Stimulated activated CD4-positive, alpha-beta T cell treated with anti-CD3 and anti-CD28 coated beads, Interleukin-4, amount 100 ng/mL, for 24 hours (primary cell): ENCODE measurements around the gene PACSIN2.
"Not testable (repeated sequence)": the region's sequence is repeated elsewhere in the genome, so short reads cannot be mapped to it uniquely, and the experiment has no call there.

Source experiments
- DNase-seq: peaks from one replicate; pipeline ENCODE4 v3.0.0-alpha.2; 2020

The PACSIN2 gene

DNA sequence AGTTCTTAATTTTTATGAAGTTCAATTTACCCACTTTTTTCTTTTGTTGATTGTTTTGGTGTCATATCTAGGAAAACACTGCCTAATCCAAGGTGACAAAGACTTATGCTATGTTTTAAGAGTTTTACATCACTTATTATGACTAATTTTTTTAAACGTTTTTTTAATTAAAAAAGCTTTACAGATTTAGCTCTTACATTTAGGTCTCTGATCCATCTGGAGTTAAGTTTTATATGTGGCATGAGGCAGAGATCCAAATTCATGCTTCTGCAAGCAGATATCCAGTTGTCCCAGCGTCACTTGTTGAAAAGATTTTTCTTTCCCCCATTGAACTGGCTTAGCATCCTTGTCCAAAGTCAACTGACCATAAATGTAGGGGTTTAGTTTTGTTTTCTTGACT, 72.6 kb downstream of the PACSIN2 start:
- no peak for DNase-seq

DNA sequence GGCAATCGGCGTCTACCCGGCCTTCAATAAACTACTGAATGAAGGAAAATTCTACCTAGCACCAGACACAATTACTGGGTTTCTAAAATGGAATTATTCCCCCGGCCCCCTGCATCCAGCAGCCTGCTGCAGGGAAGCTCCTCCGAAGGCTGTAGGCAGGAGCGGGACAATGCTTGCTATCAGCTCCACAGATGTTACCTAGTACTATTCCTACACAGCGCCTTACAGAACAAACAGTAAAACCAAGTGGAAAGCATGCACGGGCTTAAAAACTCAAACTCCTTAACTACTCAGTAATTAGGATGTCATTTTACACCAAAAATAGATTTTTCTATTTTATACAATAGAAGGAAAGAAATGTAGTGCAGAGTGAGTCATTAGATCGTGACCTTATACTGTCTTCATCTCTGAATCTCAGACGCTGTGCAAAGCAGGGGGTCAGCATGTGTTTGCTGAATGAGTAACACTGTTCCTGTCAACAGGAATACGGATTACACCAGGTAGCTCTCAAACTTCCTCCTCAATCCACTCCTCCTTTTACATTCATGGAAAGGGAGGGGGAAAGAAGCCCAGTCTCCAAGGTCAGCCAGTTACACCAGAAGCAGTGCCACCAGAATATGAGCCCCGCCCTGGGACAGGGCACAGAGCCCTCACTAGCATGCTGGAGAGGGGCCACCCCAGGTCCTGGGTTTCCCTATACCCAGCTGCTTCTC, 74.9 kb downstream of the PACSIN2 start:
- DNase-seq = no peak

DNA sequence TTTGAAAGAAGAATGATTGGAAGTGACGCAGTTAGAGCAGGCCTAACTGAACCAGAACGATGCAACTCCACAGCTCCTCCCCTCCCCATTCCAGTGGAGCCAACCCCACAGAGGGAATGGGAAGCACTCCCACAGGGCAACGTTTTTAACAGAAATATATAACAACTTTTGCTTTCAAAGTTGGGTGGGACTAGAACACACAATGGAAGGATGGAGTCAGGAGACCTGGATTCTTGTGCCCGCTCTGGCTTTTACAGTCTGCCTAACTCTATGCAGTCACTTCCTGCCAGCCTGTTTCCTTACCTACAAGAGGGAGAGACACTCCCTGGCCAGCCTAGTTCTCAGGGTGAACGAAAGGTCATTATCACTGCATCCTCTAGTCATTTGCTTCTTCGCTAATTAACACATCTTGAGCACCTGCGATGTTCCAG, 75.5 kb downstream of the PACSIN2 start:
- DNase-seq = no peak

DNA sequence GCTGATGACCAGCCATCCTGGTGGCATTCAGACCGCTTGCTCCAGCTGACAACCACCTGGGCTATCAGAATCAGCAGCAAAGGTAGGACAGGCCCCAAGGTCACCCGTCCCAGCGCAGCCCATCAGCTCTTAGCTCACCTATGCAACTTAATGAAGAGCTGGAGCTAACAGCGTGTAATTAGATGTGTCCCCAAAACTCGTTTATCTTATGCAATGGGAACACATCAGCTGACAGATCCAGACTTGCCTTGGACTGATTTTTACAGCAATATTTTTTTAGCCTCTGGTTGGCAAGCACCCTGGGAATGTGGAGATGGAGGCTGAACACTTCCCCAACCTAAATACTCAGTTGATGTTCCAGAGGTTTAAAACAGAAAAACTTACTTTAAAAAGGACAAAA, 76.0 kb downstream of the PACSIN2 start:
- DNase-seq = no peak

DNA sequence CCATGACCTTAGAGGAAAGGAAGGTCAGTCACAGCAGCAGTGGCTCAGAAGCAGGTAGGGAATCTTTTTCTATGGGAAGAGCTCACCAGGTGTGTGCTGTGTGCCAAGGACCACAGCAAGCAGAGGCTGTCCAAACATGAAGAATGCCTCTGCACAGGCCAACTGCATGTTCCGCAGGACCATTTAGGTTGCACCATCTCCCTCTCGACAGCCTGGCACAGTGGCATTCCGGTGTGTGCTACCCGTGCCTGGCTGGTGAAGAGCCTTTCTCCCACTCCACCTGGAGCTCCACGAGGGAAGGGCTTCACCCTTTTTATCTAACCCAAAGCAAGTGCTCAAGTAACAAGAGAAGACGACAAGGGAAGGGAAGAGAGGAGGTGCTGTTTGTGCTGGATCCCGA, 76.5 kb downstream of the PACSIN2 start:
- no peak for DNase-seq

DNA sequence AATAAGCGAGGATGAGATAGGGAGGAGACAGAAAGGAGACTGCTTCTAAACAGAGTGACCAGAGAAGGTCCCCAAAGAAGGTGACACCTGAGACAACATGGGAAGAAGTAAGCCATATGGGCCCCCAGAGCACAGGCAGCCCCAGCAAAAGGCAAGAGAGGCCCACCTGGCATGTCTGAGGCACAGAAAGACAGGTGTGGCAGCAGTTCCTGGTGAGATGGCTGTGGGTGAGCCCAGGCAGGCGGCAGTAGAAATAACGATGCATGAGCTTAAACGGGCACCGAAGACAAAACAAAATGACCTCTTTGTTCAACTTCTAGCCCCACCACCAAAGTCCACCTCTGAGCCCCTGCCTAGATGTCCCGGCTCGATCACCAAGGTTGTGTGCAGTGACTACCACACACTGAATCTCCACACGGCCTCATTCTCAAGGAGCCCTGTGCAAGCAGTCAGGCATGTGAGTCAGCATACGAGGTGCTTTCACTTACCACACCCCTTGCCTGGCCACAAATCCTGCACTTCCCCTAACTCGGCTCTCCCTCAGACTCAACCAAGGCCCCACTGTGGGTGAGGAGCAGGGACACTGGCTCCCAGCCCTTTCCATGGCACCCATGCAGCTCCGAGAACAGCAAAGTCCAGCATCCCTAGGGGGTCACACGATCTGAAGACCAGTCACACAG, 77.6 kb downstream of the PACSIN2 start:
- peak; percentile 38 for DNase-seq

DNA sequence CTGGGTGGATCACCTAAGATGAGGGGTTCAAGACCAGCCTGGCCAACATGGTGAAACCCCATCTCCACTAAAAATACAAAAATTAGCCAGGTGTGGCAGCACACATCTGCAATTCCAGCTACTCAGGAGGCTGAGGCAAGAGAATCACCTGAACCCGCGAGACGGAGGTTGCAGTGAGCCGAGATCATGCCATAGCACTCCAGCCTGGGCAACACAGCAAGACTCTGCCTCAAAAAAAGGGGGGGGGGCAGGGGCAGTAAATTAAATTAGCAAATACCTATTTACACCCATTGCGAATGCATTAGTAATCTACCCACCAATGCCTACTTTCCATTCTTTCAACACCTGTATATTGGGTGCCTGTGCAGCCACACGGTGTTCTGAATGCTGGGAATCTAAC, 78.3 kb downstream of the PACSIN2 start:
- not testable (repeated sequence) for DNase-seq

DNA sequence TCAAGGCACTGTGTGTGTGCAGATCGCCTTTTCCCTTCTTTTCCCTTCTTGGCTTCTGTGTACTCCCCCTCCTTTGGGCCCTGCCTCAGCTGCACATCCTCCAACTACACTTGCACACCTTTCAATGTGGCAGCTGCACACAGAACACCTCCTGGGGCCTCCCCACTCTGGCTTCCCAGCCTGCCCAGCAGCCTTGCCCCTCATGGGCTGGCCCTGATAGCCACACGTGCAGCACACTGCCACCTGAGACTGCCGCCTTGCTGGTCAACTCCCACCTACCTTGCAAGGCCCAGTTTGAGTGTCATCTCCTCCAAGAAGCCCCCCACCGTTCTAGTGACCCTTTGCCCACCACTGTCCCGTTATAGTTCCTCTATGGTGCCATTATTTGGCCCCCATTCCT, 80.6 kb downstream of the PACSIN2 start:
- no peak for DNase-seq

DNA sequence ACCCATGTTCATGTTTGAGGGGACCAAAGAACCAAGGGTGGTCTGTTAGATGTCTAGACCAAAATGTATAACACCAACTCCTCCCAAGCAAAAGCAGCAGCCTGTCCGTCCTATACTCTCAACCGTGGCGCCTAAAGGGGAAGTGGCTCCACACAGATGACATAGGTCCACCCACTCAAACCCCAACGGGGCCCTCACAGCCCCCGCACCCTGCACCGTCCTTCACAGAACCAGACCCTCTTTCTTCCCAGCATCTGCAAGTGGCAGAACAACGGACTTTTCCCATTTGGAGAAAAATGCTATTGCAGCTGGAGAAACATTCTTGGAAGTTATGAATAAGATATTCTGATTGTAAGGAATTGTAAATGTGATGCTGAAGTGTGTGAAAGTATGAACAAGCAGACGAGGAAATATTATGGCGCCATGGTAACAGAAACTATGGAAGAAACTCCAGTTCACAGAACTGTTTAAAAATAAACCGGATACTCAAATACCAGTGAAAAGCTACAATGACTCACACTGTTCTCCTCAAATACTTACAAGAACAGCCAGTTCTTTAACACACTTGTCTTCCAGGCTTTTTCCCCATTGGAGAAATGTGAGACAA, 81.4 kb downstream of the PACSIN2 start:
- peak; percentile 29 for DNase-seq

DNA sequence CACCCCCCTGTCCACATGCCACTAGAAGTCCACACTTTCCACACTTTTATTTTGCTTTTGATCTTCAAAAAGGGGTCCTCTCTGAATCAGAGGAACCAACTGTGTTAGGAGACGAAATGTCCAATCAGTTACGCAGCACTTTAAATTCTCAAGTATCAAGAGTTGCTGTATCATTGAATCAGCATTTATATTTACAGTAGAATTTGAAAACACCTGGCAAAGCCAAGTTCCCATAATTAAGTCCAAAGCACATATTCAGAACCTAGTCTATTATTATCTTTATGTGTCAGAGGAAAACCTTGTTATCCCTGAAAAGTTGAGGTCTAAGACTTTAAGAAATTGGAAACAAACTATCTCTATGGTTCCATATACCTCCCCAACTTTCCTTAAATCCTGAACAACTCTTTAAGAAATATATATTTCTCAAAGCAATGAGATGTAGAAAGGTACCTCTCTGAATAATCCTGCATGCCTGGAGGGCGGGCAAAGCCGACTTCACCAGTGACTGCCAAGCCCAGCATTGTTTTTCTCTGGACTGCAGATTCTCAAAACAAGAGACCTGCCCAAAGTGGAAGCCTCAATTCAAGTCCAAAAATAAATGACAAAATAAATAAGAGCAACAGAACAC, 82.0 kb downstream of the PACSIN2 start:
- no peak for DNase-seq

DNA sequence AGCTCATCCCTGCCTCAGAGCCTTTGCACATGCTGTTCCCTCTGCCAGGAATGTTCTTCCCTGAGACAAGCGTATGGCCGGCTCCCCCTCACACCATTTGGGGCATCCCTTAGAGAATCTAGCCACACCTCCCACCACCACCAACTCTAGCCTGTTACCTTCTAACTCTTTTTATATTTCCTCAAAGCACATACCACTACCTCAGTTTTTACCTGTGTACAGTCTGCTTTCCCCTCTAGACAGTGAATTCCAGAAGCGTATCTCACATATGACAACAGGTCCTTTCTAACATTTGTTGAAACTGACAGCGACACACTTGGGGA, 82.8 kb downstream of the PACSIN2 start:
- DNase-seq = no peak

DNA sequence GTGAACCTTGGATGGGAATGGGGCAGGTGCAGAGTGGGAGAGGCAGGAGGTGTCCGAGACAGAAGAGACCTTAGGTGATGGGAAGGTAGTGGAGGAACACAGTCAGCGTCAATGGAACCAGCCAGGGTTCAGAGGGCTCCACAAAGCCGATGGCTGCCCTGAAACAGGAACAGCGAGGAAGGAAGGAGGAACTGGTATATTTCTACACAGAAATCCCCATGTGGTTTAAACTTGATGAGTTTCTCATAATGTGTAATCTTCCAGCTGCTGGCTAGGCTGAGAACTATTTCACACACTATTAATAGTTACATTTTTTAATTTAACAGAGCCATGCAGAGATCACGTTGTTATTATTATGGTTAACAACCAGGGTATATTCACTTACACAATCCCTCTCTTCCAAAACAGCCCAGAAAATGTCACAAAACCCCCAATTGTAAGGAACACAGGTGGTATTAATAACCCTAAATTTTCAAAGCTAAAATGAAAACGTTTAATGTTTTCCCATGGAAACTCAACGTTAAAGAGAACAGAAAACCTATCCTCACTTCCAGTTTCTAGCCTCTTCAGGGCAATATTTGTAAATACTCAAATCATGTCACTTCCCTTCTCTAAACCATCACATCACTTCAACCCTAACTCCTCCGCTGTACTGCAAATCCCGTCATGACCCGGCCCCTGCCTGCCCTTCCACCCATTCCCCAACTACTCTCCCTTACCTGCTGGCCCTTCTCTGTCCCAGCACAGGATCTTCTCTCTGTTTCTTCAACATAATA, 83.3 kb downstream of the PACSIN2 start:
- no peak for DNase-seq

DNA sequence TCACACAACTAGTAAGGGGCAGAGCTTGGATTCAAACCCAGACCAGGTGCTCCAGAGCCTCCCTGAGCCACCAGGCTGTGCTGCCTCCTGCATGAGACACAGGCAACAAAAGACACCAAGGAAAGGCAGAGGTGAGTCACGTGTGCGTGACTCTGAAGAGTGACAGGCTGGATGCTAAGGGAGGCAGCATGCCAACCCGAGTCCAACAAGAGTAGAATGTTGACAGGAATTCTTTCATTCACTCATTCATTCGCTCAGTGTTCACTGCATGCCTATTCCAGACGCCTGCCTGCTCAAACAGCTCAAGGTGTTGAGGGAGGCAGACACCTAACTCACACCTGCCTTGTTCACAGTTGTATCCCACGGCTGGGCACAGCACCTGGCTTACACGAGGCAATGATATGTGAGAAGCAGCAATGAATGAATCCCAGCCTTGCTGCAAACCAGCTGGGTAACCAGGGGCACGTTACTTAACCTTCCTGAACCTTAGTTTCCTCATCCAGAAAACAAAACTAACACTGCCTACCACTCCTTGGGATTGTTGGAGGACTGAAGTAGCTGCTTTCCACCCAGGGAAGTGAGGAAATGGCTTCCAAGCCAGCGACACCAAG, 84.0 kb downstream of the PACSIN2 start:
- DNase-seq = peak; percentile 9

DNA sequence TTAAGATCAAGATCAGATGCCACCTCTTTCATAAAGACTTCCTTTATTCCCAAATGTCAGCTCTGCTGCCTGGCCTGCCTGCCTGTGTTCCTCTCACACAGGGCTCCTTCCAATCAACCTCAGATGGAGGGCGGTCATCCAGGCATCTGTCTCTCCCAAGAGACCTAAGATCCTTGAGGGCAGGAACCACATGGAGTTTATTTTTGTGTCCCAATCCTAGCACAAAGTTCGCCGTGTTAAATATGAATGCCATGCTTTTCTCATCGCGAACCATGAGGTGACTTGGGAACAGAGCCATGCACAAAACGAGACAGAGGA, 85.2 kb downstream of the PACSIN2 start:
- no peak for DNase-seq

DNA sequence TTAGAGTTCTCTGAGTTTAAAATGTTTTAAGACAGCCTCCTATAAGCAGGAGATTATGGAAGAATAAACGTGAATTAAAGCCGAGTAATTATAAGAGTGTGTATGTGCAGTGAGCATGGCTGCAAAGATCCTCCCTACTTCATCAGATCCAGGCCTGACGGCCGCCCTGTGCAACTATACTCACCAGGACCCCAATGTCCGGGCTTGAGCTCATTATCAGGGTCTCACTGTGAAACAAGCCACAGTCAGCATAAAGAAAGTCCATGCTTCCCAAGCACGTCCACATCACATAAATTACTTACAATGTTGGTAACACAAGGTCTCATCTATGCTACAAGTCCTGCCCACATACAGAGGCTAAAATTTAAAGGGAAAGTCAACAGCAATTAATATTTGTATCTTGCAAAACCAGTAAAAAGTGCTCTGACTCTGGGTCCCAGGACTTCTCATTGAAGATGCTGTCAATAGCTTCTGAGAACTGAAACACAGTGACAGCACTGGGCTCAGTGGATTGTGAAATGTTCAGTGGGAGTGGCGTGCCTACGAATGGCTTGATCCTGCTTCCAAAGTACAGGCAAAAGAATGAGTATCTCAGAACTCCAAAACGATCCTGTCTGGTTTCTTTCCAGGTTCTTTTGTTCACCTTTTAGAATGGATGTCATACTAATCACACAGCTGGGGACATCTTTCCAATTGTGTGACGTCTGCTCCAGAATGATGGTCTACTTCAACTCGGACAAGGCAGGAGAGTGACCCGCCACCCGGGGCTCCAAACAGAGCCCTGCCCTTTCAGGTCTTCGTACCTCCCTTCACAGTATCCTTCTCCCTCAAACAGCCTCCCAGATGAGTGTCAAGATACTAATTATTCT, 85.7 kb downstream of the PACSIN2 start:
- no peak for DNase-seq

DNA sequence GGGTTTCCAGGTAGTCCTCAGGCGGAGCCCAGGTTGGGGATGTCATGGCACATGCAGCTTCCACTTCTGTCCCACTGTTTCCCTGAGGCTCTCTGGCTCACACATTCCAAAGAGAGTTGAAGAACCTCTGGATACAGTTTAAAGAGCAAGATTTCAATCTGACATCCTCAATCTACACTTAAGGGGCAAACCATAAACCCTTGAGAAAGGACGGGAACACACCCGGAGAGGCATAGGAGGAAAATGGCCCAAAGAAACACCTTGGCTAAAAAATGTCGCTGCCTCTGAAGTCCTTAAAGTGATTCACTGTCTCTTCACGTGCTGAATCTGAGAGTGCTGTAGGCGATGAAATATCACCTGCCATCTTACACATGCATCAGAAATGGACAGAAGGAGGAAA, 87.0 kb downstream of the PACSIN2 start:
- DNase-seq = no peak

DNA sequence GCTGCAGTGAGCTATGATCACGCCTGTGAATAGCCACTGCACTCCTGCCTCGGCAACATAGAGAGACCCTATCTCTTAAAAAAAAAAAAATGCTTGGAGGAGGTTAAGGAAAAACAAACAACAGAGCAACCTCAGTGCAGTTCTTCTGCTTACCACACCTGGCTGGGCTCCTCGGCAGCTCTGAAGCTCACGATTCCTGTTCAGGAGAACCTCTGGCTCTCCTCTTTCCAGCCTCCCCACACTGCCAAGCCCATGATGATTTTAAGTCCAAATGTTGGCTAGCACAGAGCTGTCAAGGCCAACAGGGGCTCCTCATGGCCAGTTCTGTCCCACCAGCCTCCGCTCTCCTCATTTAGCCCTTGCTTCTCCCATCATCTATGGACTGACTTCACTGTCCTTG, 88.2 kb downstream of the PACSIN2 start:
- DNase-seq = no peak

DNA sequence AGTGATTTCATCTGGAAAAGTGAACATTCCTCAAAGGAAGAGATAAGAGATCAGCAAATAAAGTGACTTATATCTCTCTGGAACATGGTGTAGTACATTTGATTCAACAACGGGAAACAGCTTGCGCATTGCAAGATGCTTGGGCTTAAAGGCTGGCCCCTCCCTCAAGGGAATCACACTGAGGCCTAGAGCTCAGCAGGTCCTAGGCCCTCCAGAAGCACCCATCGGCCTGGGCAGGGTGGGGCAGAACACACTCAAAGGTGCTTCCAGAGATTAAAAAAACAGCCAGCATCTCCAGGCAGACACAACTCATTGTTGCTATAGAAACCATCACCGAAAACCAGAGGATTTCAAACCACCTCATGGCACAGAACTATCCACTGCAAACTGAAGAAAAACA, 88.8 kb downstream of the PACSIN2 start:
- DNase-seq = no peak

DNA sequence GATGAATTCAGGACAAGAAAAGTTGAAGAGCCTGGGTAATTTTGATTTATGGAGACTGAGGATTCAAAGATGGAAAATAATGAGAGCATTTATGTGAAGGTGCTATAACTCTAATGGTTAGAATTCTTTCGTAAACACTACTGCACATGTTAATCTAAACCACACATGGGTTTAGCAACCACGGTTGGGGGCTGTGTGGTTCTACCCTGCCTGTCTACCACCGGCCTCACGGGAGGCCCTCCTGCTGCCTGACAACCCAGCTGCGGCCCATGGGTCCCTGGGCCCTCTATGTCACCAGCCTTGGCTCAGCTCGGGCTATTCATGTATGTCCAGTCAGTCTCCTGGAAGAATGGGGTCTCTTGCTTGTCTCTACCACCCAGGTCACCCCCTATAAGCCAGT, 89.4 kb downstream of the PACSIN2 start:
- no peak for DNase-seq

DNA sequence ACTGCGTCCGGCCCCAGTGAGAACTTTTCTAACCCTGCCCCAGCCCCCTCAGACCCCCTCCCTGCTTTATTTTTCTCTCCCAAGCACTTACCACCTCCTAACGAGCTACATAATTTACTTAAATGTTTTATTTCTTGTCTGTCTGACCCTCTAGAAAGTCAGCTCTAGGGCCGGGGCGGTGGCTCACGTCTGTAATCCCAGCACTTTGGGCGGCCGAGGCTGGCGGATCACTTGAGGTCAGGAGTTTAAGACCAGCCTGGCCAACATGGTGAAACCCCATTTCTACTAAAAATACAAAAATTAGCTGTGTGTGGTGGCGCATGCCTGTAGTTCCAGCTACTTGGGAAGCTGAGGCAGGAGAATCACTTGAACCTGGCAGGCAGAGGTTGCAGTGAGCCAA, 89.9 kb downstream of the PACSIN2 start:
- DNase-seq = not testable (repeated sequence)

DNA sequence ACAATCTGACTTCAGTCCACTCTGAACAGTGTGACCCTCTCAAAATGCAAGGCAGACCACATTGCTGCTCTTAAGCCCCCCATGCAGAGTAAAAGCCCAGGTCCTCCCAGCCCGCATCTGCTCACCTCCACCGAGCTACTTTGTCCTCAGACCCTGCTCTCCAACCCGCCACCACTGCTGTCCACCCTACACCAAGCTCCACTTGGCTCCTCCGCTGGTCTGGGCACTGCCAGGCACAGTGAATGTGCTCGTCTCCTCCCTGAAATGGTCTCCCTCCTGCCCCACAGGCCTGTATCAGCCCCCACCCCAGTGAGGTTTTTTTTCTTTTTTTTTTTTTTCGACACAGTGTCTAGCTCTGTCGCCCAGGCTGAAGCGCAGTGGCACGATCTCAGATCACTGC, 90.5 kb downstream of the PACSIN2 start:
- DNase-seq = no peak
